Measurements from ENCODE around the gene AAK1.
A peak's percentile ranks its signal among the peaks of the same experiment; 100 is the strongest.

The AAK1 gene

GRCh38 chr2:69589973-69590652 is 53.4 kb downstream of the AAK1 start:
- no peak overlapping the region for H3K4me3 ChIP-seq (ENCODE audit: low read depth, low read length)
- peak; percentile 58 for DNase-seq (ENCODE audit: low read depth)
- TF ChIP-seq CTCF (conservative IDR thresholded peaks at IDR 0.05; ENCODE audit: low read depth, low read length): no peak

GRCh38 chr2:69588945-69589344 is 54.6 kb downstream of the AAK1 start:
- no peak for DNase-seq (ENCODE audit: low read depth)
- H3K4me3 ChIP-seq (ENCODE audit: low read depth, low read length): no peak overlapping the region
- no peak for TF ChIP-seq CTCF (conservative IDR thresholded peaks at IDR 0.05; ENCODE audit: low read depth, low read length)

GRCh38 chr2:69588403-69588802 is 55.1 kb downstream of the AAK1 start:
- no peak for TF ChIP-seq CTCF (conservative IDR thresholded peaks at IDR 0.05; ENCODE audit: low read depth, low read length)
- no peak overlapping the region for H3K4me3 ChIP-seq (ENCODE audit: low read depth, low read length)
- DNase-seq (ENCODE audit: low read depth): no peak

GRCh38 chr2:69585855-69586555 is 57.5 kb downstream of the AAK1 start:
- TF ChIP-seq CTCF (conservative IDR thresholded peaks at IDR 0.05; ENCODE audit: low read depth, low read length): no peak
- no peak overlapping the region for H3K4me3 ChIP-seq (ENCODE audit: low read depth, low read length)
- DNase-seq (ENCODE audit: low read depth): no peak

- no peak for TF ChIP-seq CTCF (conservative IDR thresholded peaks at IDR 0.05; ENCODE audit: low read depth, low read length)
- no peak for DNase-seq (ENCODE audit: low read depth)
- no peak overlapping the region for H3K4me3 ChIP-seq (ENCODE audit: low read depth, low read length)
Observed at GRCh38 chr2:69584127-69584889, 59.2 kb downstream of the AAK1 start.

- H3K4me3 ChIP-seq (ENCODE audit: low read depth, low read length): no peak overlapping the region
- no peak for TF ChIP-seq CTCF (conservative IDR thresholded peaks at IDR 0.05; ENCODE audit: low read depth, low read length)
- DNase-seq (ENCODE audit: low read depth): no peak
Observed at GRCh38 chr2:69583321-69583833, 60.2 kb downstream of the AAK1 start.

All from choroid plexus epithelial cell (primary cell).